ENCODE measurements around the gene FARS2. TPM values are rescaled to one million over a fixed set of nuclear protein-coding genes. Genes with fewer than 3 reads are reported as not detected.
"Not testable (repeated sequence)": the region's sequence is repeated elsewhere in the genome, so short reads cannot be mapped to it uniquely, and the experiment has no call there.

Gene FARS2
- total RNA-seq, 2 donors from 2014 or later = 16.2 to 18.3 TPM

GRCh38 chr6:5562277-5562676, 301.0 kb downstream of the FARS2 start:
- Histone ChIP-seq H3K36me3 (ENCODE audit: control insufficient read depth, insufficient read depth, low read length) (no peaks in the 10 kb centered on the region), H3K9me3 (ENCODE audit: control insufficient read depth, low read length) (peaks cover 17% of the 10 kb centered on the region), H3K4me1 (ENCODE audit: control insufficient read depth, insufficient read depth, low read length) (no peaks in the 10 kb centered on the region), H3K9ac (ENCODE audit: extremely low read depth, low read length, poor library complexity, severe bottlenecking) (no peak overlapping the region), H3K27ac (ENCODE audit: low read depth, low read length) (no peak overlapping the region), H3K27me3 (ENCODE audit: control insufficient read depth, insufficient read depth, low read length, poor library complexity, severe bottlenecking) (no peaks in the 10 kb centered on the region), H3K4me3 (ENCODE audit: low read length) (no peak overlapping the region)
- H3K9me3 Mint-ChIP-seq = peaks cover 14% of the 10 kb centered on the region
- H3K27me3 Mint-ChIP-seq (ENCODE audit: insufficient read depth) = no peaks in the 10 kb centered on the region
- H3K4me3 Mint-ChIP-seq = no peak overlapping the region
- DNase-seq = no peak
- no peak overlapping the region for H3K27ac Mint-ChIP-seq
- no peak for TF ChIP-seq CTCF (conservative IDR thresholded peaks at IDR 0.05)
- 63 to 67% methylated on average over 3 of the region's 3 CpGs for WGBS, 2 experiments (ENCODE audit: insufficient coverage in 1 of 2, insufficient read length in 1 of 2)
- H3K4me1 Mint-ChIP-seq = no peaks in the 10 kb centered on the region
- H3K36me3 Mint-ChIP-seq (ENCODE audit: low read depth) = peaks cover 9% of the 10 kb centered on the region

GRCh38 chr6:5563086-5563485, 301.8 kb downstream of the FARS2 start:
- Mint-ChIP-seq H3K9me3 (peaks cover 14% of the 10 kb centered on the region), H3K27me3 (ENCODE audit: insufficient read depth) (no peaks in the 10 kb centered on the region), H3K4me3 (no peak overlapping the region), H3K27ac (no peak overlapping the region), H3K36me3 (ENCODE audit: low read depth) (peaks cover 9% of the 10 kb centered on the region), H3K4me1 (peaks cover 7% of the 10 kb centered on the region)
- TF ChIP-seq CTCF (conservative IDR thresholded peaks at IDR 0.05) = no peak
- H3K9ac ChIP-seq (ENCODE audit: extremely low read depth, low read length, poor library complexity, severe bottlenecking) = no peak overlapping the region
- H3K4me3 ChIP-seq (ENCODE audit: low read length) = no peak overlapping the region
- H3K36me3 ChIP-seq (ENCODE audit: control insufficient read depth, insufficient read depth, low read length) = no peaks in the 10 kb centered on the region
- no peaks in the 10 kb centered on the region for H3K27me3 ChIP-seq (ENCODE audit: control insufficient read depth, insufficient read depth, low read length, poor library complexity, severe bottlenecking)
- no peak for DNase-seq
- H3K27ac ChIP-seq (ENCODE audit: low read depth, low read length) = no peak overlapping the region
- H3K4me1 ChIP-seq (ENCODE audit: control insufficient read depth, insufficient read depth, low read length) = no peaks in the 10 kb centered on the region
- peaks cover 17% of the 10 kb centered on the region for H3K9me3 ChIP-seq (ENCODE audit: control insufficient read depth, low read length)
- 75 to 82% methylated on average over 2 to 4 of the region's 4 CpGs for WGBS, 2 experiments (ENCODE audit: insufficient coverage in 1 of 2, insufficient read length in 1 of 2)

GRCh38 chr6:5564746-5565145, 303.4 kb downstream of the FARS2 start:
- peaks cover 14% of the 10 kb centered on the region for H3K9me3 Mint-ChIP-seq
- H3K4me3 ChIP-seq (ENCODE audit: low read length); H3K4me3 Mint-ChIP-seq; H3K27me3 Mint-ChIP-seq (ENCODE audit: insufficient read depth); H3K27me3 ChIP-seq (ENCODE audit: control insufficient read depth, insufficient read depth, low read length, poor library complexity, severe bottlenecking); DNase-seq; H3K27ac ChIP-seq (ENCODE audit: low read depth, low read length); H3K36me3 Mint-ChIP-seq (ENCODE audit: low read depth); H3K27ac Mint-ChIP-seq; H3K36me3 ChIP-seq (ENCODE audit: control insufficient read depth, insufficient read depth, low read length); H3K4me1 ChIP-seq (ENCODE audit: control insufficient read depth, insufficient read depth, low read length); H3K9ac ChIP-seq (ENCODE audit: extremely low read depth, low read length, poor library complexity, severe bottlenecking): not testable (repeated sequence)
- H3K9me3 ChIP-seq (ENCODE audit: control insufficient read depth, low read length) = peaks cover 17% of the 10 kb centered on the region
- WGBS, 2 experiments (ENCODE audit: insufficient coverage in 1 of 2, insufficient read length in 1 of 2) = 90 to 92% methylated on average over 3 of the region's 3 CpGs
- peaks cover 10% of the 10 kb centered on the region for H3K4me1 Mint-ChIP-seq

GRCh38 chr6:5565971-5566370, 304.7 kb downstream of the FARS2 start:
- no peak for TF ChIP-seq CTCF (conservative IDR thresholded peaks at IDR 0.05)
- H3K4me1 ChIP-seq (ENCODE audit: control insufficient read depth, insufficient read depth, low read length) = no peaks in the 10 kb centered on the region
- H3K9ac ChIP-seq (ENCODE audit: extremely low read depth, low read length, poor library complexity, severe bottlenecking) = no peak overlapping the region
- peaks cover 9% of the 10 kb centered on the region for H3K36me3 Mint-ChIP-seq (ENCODE audit: low read depth)
- peaks cover 17% of the 10 kb centered on the region for H3K9me3 ChIP-seq (ENCODE audit: control insufficient read depth, low read length)
- 89 to 95% methylated on average over 1 to 3 of the region's 3 CpGs for WGBS, 2 experiments (ENCODE audit: insufficient coverage in 1 of 2, insufficient read length in 1 of 2)
- no peaks in the 10 kb centered on the region for H3K36me3 ChIP-seq (ENCODE audit: control insufficient read depth, insufficient read depth, low read length)
- no peaks in the 10 kb centered on the region for H3K27me3 Mint-ChIP-seq (ENCODE audit: insufficient read depth)
- H3K4me3 Mint-ChIP-seq = no peak overlapping the region
- no peak overlapping the region for H3K27ac Mint-ChIP-seq
- H3K4me1 Mint-ChIP-seq = peaks cover 10% of the 10 kb centered on the region
- DNase-seq = no peak
- no peaks in the 10 kb centered on the region for H3K27me3 ChIP-seq (ENCODE audit: control insufficient read depth, insufficient read depth, low read length, poor library complexity, severe bottlenecking)
- H3K9me3 Mint-ChIP-seq = peaks cover 14% of the 10 kb centered on the region
- no peak overlapping the region for H3K27ac ChIP-seq (ENCODE audit: low read depth, low read length)
- no peak overlapping the region for H3K4me3 ChIP-seq (ENCODE audit: low read length)
